Measurements from ENCODE around the gene ZNF275. TPM values are rescaled to one million over a fixed set of nuclear protein-coding genes. Genes with fewer than 3 reads are reported as not detected.

The ZNF275 gene
- total RNA-seq, 1 experiment from 2014 or later: 9.8 TPM

- no peak for TF ChIP-seq ERG (CRISPR knock-in tag; IDR thresholded peaks at IDR 0.05)
- TF ChIP-seq ZNF671 (CRISPR knock-in tag; IDR thresholded peaks at IDR 0.05): no peak
These were observed 23.1 kb upstream of the ZNF275 start (continued) for GRCh38 chrX:153310901-153311300.

DNA sequence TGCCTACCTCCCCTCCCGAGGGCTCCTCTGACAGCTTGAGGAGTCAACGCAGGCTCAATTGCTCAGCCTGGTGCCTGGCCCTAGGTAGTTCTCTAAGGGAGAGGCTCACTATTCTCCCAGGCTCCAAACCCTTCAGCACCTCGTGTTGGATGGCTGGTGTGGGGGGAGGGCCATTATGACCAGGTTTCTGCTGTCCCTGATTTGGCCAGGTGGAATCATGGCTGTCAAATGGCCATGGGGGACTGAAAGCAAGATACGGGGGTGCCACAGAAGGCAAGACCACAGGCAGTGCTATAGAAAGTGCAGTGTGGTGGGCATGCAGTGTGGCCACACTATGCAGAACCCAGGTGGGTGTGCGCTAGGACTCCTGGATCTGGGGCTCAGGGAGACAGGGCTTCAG is 21.9 kb upstream of the ZNF275 start:
- Mint-ChIP-seq H3K4me1 (no peaks in the 10 kb centered on the region), H3K4me3 (no peak overlapping the region), H3K9me3 (no peaks in the 10 kb centered on the region), H3K27ac (no peak overlapping the region), H3K36me3 (no peaks in the 10 kb centered on the region), H3K27me3 (ENCODE audit: low read depth) (no peaks in the 10 kb centered on the region)
- CTCF ChIA-PET: no interaction called here
- POLR2A ChIA-PET: no interaction called here
- no peak for DNase-seq (ENCODE audit: low spot score)
- no peak for ATAC-seq
- TF ChIP-seq MLX (CRISPR knock-in tag; IDR thresholded peaks at IDR 0.05): no peak
- TF ChIP-seq GTF2I (CRISPR knock-in tag; conservative IDR thresholded peaks at IDR 0.05): no peak
- TF ChIP-seq ZNF512 (CRISPR knock-in tag; IDR thresholded peaks at IDR 0.05; ENCODE audit: borderline replicate concordance): no peak
- TF ChIP-seq STAT6 (CRISPR knock-in tag; conservative IDR thresholded peaks at IDR 0.05; ENCODE audit: low read depth): no peak
- no peak for TF ChIP-seq ZNF263 (CRISPR knock-in tag; IDR thresholded peaks at IDR 0.05; ENCODE audit: low read depth)
- TF ChIP-seq, protein P1, sequence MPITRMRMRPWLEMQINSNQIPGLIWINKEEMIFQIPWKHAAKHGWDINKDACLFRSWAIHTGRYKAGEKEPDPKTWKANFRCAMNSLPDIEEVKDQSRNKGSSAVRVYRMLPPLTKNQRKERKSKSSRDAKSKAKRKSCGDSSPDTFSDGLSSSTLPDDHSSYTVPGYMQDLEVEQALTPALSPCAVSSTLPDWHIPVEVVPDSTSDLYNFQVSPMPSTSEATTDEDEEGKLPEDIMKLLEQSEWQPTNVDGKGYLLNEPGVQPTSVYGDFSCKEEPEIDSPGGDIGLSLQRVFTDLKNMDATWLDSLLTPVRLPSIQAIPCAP (CRISPR knock-in tag; IDR thresholded peaks at IDR 0.05): no peak
- TF ChIP-seq CTCF (IDR thresholded peaks at IDR 0.05): no peak
- TF ChIP-seq, protein P2, sequence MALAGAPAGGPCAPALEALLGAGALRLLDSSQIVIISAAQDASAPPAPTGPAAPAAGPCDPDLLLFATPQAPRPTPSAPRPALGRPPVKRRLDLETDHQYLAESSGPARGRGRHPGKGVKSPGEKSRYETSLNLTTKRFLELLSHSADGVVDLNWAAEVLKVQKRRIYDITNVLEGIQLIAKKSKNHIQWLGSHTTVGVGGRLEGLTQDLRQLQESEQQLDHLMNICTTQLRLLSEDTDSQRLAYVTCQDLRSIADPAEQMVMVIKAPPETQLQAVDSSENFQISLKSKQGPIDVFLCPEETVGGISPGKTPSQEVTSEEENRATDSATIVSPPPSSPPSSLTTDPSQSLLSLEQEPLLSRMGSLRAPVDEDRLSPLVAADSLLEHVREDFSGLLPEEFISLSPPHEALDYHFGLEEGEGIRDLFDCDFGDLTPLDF (CRISPR knock-in tag; IDR thresholded peaks at IDR 0.05): no peak

DNA sequence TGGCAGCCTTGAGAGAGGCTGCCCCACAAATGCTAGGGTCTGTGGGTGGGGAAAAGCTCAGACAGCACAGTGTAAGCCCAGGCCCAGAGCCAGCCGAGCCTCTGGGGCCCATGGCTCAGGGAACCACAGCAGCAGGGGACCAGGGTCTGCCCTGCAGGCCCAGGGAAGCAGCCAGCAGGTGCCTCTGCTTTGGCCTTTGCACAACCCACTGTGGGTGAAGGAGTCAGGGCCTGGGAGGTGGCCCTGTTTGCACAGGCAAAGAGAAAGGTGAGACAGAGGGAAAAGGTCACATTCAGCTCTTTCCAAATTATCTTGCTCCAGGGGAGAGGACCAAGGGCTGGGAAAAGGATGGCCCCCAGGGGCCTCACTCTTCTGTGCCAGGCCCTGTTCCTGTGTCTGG is 21.1 kb upstream of the ZNF275 start:
- POLR2A ChIA-PET: no interaction called here
- TF ChIP-seq, protein P3, sequence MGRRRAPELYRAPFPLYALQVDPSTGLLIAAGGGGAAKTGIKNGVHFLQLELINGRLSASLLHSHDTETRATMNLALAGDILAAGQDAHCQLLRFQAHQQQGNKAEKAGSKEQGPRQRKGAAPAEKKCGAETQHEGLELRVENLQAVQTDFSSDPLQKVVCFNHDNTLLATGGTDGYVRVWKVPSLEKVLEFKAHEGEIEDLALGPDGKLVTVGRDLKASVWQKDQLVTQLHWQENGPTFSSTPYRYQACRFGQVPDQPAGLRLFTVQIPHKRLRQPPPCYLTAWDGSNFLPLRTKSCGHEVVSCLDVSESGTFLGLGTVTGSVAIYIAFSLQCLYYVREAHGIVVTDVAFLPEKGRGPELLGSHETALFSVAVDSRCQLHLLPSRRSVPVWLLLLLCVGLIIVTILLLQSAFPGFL (CRISPR knock-in tag; IDR thresholded peaks at IDR 0.05; ENCODE audit: borderline replicate concordance): no peak
- no peak for TF ChIP-seq ZNF232 (CRISPR knock-in tag; IDR thresholded peaks at IDR 0.05)
- TF ChIP-seq OVOL2 (CRISPR knock-in tag; IDR thresholded peaks at IDR 0.05; ENCODE audit: borderline replicate concordance): no peak
- TF ChIP-seq JUN (CRISPR knock-in tag; IDR thresholded peaks at IDR 0.05): no peak
- TF ChIP-seq, protein P4, sequence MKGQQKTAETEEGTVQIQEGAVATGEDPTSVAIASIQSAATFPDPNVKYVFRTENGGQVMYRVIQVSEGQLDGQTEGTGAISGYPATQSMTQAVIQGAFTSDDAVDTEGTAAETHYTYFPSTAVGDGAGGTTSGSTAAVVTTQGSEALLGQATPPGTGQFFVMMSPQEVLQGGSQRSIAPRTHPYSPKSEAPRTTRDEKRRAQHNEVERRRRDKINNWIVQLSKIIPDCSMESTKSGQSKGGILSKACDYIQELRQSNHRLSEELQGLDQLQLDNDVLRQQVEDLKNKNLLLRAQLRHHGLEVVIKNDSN (CRISPR knock-in tag; IDR thresholded peaks at IDR 0.05): no peak
- TF ChIP-seq ELF4 (CRISPR knock-in tag; IDR thresholded peaks at IDR 0.05; ENCODE audit: low read depth): no peak
- TF ChIP-seq GTF2I (CRISPR knock-in tag; conservative IDR thresholded peaks at IDR 0.05): no peak
- no peak for TF ChIP-seq RORB (CRISPR knock-in tag; IDR thresholded peaks at IDR 0.05)

More for the DNA sequence above, 21.1 kb upstream of the ZNF275 start:
- CTCF ChIA-PET: no interaction called here
- H3K27me3 Mint-ChIP-seq (ENCODE audit: low read depth): no peaks in the 10 kb centered on the region
- no peak for DNase-seq (ENCODE audit: low spot score)
- no peak overlapping the region for H3K27ac Mint-ChIP-seq
- no peaks in the 10 kb centered on the region for H3K36me3 Mint-ChIP-seq
- no peak overlapping the region for H3K4me3 Mint-ChIP-seq
- no peaks in the 10 kb centered on the region for H3K9me3 Mint-ChIP-seq
- H3K4me1 Mint-ChIP-seq: no peaks in the 10 kb centered on the region
- ATAC-seq: no peak

Data from WTC11 (cell line).